Fibroblast of gingiva (primary cell): Measurements from ENCODE around the gene WRAP53.

Experiments
- DNase-seq: peaks from one replicate; pipeline ENCODE4 v3.0.0-alpha.2; 2011; ENCODE audit warnings: low read depth

WRAP53 gene

DNA sequence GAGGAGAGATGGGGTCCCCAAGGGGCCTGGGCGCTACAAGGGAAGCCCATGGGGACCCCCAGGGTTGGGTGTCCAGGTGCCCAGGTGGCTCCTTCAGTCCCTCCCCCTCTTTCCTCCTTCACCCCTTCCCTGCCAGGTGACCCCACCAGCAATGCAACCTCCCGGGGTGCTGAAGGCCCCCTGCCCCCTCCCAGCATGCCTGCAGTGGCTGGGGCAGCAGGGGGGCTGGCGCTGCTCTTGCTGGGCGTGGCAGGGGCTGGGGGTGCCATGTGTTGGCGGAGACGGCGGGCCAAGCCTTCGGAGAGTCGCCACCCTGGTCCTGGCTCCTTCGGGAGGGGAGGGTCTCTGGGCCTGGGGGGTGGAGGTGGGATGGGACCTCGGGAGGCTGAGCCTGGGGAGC lies 20.8 kb downstream of the WRAP53 start:
- no peak for DNase-seq

DNA sequence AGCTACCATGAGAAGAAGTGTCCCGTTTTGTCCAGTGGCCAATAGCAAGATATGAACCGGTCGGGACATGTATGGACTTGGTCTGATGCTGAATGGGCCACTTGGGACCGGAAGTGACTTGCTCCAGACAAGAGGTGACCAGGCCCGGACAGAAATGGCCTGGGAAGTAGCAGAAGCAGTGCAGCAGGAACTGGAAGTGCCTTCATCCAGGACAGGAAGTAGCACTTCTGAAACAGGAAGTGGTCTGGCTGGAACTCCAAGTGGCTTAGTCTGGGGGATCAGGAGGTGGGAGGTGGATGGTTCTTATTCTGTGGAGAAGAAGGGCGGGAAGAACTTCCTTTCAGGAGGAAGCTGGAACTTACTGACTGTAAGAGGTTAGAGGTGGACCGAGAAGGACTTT lies 22.0 kb downstream of the WRAP53 start:
- no peak for DNase-seq

DNA sequence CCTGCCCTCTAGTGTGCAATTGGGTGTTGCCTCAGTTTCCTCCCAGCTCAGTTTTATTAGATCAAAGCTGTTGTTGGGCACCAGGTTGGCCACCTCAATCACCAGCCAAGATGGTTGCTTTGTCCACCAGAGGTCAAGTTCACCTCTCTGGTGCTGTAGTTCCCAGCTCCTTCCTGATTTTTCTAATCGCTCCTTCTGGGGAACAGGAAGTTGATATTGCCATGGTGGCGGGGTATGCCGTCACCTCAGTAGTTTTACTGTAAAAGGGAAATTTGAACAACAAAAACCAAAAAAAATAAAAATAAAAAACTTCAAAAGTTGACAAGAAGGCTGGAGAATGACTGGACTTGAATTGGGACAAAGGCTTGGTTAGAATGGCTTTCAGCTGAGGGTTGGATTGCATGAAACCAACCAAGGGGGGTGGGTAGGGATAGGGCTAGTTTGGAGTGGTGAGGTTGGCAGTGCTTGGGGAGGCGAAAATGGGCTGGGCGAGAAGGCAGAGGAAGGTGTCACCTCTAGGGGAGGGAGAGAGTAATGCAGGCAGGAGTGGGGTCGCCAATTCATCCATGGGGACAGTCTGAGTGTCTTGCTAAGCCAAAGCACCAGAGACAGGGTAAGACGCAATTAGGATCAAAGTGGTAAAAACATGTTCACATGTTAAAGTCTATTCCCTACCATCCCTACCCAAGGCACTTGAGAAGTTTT lies 22.9 kb downstream of the WRAP53 start:
- no peak for DNase-seq

DNA sequence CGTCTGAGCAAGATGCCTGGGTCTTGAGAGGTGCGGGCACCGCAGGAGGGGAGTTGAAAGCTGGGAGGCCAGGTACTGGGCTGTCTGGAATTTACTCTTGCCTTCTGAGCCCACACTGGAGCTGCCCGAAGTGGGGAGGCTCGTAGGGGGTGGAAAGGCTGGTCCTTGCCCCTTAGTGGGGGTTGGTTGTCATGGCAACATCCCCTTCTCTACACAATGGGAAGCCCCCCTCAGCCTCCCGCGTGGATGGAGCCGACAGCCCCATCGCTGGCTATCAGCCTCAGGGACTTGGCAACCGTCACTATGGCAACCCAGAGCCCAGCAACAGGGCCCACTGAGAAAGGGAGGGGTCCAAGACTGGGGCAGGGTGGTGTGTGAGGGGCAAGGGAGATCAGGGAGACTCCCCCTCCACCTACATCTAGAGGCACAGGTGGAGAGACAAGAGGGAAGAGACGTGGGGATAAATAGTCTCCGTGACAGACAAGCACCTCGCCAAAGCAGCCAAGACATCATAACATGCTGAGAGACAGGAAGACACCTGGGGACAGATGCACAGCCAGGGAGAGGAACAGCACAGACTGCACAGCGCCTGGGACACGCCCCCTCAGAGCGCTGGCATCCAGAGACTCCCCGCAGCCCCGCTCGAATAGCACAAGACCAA lies 24.0 kb downstream of the WRAP53 start:
- DNase-seq = no peak

DNA sequence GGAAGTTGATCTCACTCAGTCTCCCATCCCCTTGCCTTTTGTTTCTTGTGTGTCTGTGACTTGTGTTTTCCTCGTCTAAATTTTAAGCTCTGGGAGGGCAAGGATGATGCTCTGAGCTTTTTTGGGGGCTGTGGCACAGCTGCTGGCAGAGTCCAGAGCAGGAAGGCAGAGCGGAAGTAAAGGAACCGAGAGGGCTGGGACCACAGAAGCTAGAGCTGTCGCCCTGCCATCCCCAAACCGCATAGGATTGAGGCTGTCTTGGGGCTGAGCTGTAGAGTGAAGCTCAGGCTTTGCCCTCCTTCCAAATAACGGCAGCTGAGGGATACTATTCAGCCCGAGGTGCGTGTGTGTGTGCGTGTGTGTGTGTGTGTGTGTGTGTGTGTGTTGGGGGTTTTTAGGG lies 25.5 kb downstream of the WRAP53 start:
- no peak for DNase-seq

DNA sequence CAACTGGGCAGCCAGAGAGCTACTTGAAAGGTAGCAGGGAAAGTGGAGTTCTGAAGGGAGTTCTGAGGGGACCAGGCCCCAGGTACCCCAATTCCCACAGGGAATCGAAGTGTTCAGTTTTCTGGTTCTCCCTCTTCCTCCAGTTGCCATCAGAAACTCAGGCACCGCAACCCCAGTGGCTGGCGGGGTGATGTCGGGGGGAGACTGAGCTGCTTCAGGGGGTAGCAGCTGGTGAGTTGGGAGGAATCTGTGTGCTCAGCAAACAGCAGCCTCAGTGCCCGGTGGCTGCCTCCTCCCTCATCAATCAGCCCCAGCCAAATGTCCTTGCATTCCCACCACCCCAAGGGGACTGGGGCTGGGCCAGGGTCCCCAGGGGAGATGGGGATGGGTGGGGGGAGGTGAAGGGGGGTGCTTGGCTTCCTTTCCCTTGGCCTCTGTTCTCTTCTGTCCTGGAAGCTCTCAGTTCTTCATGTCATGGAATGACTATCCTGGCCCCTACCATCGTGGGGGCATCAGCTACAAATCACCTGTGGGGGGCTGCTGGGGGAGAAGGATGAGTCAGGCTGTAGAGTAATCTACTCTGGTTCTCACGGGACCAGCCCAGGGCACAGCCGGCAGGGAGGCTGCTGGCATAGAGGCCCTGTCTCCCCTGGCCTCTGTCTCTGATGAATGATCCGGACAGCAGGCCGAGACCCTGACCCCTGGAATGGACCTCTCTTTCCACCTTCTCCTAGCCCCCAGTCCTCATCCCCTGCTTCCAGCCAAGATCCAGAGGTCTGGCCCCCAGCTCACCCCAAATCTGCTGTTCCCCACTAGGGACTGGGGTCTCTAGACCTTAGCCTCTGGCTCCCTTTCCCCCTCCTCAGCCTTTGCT lies 26.7 kb downstream of the WRAP53 start:
- no peak for DNase-seq

DNA sequence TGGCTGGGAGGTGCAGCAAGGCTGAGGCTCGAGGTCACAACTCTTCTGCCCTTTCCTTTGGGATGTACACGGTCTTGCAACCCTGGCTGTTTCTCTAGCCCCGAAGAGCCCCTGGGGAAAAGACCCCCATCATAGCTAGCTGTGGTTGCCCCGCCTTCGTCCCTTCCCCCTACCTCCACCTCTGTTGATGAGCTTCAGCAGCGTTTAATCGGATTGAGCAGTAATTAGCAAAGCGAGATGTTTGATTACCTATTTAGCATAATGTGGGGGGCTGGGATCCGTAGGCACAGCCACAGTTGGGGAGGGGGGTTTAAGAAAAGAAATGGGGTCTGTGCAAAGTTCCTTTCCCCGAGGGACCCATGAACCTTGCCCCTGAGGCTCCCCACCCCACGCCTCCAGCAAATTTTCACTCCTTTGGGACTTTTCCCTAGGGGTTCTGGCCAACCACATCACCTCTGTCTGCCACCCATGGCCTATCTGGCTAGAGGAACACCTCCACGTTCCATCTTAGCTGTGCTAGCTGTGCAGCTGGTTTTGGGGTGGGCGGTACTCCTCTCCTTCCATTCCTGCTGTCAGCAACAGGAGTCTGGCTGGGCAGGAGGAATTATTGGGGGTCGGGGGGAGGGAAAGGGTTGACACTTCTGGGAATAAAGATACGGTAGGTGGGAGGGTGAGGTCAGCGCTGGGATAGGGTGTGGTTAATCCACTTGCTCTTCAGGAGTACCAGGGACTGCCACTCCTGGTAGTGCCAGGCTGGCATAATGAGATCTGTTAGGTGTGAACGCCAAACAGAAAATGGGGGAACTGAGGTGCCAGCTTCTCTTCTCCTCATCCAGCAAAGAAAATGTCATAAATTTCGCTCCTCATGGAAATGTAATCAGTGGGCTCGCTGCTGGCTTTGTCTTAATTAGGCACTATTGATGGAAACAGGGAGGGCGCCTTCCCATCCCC lies 27.9 kb downstream of the WRAP53 start:
- no peak for DNase-seq

DNA sequence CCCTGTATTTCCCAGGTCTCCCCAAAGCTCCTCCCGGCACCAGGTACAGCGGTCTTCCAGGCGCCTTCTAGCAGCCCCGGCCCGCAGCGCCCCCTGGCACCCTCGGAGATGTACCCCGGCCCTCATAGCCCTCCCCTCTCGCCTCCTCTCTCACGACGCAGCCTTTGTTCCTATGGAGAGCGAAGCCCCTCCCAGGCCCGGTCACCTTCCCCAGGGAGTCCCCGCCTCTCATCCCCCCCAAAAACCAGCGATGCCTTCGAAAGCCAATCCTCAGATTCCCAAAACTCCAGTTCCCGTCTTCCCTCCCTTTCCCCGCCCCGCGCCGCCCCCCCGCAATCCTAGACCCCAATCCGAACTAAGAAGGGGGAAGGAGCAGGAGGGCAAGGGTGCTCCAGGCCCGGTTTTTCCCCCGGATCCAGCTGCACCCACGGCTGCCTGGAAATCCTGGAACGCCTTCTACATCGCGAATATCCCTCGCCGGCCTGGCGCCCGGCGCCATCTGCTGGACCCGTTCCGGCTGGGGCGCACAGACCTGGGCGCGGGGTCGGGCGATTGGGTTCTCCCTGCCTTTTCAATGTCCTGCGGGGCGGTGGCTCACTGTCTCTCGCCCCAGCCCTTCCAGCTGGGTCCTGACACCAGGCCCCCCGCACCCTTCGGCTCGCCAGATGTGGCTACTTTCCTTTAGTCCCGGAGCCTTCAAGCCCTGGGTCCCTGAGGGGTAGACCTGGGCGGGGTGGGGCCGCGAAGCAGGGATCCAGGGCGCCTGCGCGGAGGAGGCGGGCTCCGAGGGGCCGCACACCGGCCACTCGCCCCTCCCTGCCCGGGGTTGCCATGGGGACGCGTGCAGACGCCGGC lies 28.9 kb downstream of the WRAP53 start, which contains the start of gene DNAH2:
Gene DNAH2 (plus strand): TSS at position 844 of the 855 bp plus-strand sequence. CDS start 1,991 bp downstream, outside the sequence.
- peak; percentile 93 for DNase-seq

DNA sequence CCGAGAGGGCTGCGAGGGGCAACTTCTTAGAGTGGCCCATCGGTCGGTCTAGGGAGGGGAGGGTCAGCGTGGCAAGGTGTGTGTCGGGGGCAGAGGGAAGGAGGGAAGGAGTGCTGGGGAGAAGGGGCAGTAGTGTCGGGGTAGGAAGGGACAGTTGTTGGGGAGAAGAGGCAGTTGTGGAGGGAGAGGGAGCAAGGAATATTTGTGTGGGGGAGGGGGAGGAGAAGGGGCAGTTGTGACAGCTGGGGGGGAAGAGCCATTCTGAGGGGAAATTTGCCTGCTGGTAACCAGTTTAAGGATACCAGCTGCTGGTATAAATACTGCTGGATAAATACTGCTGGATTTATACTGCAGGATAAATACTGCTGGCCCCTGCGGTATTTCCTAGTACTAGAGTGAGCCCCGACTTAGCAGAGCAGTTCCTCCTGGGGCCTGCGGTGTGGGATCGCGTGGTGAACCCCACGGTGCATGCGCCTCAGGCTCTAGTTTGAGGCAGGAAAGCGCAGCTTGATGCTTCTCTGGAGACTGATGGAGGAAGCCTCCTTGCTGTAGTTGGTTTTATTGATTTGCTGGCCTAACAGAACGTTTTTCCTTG lies 29.6 kb downstream of the WRAP53 start:
- DNase-seq = no peak

DNA sequence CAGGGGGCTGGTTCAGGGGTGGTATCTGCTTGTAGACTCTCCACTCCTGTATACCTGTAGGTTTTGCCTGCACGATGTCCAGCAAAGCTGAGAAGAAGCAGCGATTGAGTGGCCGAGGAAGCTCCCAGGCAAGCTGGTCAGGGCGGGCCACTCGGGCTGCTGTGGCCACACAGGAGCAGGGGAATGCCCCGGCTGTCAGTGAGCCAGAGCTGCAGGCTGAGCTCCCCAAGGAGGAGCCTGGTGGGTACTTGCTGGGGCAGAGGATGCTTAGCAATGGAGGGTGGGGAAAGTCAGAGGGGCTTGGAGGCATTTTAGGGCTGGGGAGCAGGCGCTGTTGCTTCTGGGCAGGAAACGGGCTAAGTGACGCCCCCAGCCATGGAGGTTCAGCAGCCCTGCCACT lies 31.4 kb downstream of the WRAP53 start:
- no peak for DNase-seq

DNA sequence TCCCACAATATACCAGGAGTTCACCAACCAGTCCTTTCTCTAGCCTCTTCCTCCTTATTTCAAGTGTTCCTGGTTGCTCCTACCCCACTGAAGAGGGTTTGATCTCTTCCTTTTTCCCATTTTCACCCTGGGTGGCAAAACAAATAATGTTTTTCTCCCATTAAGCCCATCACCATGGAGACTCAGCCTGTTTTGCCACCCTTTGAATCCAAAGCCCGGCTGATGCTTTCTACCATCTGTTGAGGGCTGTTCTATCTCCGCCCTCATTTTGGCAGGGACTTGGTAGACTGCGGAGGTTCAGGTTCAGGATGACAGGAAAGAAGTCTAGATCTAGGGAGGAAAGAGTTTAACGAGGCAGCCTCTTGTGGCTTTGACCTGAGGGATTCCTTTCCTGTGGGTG lies 31.8 kb downstream of the WRAP53 start:
- DNase-seq = no peak

DNA sequence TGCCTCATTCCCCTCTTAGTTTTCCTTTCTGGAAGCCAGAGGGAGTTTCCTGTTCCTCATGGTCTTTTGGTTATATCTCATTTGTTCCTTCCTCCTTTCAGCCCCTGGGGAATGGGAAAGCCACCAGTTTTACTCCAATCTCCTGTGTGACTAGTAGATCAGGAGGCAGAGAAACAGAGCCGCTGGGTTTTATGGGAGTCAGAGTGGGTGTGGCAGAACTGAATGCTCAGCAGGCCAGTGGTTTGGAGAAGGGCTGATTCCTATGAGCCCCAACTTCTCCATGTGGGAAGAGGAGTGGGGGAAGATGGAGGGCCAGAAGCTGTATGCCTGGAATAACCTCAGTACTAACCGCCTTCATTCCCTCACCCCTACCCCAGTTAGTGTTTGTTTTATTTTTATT lies 33.3 kb downstream of the WRAP53 start:
- DNase-seq = no peak

DNA sequence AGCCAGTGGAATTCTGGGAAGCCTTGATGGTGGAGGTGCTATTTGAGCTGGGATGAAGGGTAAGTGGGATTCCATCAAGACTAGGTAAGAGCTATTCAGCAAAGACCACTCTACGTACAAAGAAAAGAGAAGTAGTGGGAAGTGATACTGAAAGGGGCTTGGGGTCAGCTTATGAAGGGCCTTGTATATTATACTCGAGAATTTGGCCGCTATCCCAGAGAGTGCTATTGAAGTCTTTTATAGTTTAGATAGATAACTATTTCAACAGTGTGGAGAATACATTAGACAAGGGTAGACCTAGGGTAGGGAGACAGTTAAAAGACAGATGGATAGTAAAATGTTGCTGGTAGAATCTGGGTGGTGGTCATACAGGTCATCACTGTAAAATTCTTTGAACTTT lies 39.6 kb downstream of the WRAP53 start:
- no peak for DNase-seq

DNA sequence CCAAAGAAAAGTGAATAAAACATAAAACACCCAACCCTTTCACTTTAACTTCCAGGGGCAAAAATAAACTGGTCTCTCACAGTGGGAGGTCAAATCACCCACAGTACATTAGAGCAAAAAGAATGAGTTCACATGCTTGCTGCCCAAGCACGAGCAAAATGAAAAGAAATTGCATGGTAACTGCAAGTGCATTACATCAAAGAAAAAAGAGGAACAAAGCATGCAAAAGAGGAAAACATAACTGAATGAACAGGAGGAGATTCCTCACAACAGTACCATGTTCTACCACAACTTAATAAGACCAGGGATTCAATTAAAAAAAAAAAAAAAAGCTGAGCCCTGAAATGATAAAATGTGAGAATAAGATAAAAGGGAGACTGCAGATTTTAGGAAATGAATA lies 41.5 kb downstream of the WRAP53 start:
- no peak for DNase-seq

DNA sequence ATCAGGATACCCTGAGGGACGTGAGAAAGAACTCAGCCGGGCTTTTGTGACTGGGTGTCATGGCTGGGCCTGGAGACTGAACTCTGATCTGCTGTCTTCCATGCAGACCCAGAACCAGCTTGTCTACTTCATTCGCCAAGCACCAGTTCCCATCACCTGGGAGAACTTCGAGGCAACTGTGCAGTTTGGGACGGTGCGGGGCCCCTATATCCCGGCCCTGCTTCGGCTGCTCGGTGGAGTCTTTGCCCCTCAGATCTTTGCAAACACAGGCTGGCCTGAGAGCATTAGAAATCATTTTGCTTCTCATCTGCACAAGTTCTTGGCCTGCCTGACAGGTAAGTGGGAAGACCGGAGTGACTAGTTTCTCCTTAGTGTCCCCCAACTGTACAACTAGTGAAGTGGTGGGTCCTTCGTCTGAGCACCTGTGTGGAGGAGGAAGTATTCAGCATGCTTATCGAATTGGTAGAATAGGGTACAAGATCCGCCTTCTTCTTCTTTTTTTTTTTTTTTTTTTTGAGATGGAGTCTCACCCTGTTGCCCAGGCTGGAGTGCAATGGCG lies 44.8 kb downstream of the WRAP53 start:
- DNase-seq = no peak

DNA sequence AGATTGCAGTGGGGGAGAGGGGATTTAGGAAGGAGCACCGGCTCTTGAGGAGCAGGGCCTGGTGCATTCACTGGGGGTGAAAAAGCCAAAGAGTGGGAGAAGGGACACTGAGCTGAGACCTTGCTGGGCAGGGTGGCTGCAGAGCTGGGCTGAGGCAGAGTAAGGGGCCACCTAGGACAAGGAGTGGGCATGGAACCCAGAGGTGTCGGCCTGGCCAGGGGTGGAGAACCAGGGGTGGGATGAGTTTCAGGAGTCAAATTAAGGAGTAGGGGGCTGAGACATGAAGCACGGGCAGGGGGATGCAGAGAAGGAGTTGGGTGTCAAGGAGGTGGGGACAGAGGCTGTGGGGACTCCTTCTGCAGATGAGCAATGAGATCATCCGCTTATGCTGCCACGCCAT lies 49.3 kb downstream of the WRAP53 start:
- DNase-seq = no peak

DNA sequence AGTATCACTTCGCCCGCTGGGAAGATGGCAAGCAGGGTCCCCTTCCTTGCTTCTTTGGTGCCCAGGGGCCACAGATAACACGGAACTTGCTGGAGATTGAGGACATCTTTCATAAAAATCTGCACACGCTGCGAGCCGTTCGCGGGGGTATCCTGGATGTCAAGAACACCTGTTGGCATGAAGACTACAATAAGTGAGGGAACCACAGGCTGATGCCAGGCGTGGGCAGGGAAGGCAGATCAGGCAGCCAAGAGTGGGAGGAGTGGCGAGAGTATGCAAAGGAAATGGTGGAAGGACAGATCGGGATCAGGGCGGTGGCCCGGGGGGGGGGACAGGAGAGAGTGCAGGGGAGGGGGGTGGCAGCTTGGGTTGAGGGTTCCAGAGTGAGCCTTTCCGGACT lies 51.5 kb downstream of the WRAP53 start:
- DNase-seq = no peak

DNA sequence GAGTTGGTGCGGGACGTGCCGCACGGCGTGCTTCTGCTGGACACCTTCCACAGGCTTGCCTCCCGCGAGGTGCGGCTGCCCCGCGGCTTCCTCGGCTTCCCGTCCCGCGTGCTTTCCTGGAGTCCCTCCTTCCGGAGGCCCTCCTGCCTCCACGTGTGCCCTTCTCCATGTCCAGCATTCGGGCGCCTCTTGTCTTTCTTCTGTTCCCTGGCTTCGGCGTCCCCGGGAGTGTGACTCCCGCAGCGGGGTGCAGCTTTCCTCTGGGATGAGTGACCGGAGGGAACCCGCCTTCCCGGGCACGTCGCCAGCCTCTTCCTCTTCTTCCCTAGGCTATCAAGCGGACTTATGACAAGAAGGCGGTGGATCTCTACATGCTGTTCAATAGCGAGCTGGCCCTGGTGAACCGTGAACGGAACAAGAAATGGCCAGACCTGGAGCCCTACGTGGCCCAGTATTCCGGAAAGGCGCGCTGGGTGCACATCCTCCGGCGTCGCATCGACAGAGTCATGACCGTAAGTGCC lies 52.3 kb downstream of the WRAP53 start:
- no peak for DNase-seq

DNA sequence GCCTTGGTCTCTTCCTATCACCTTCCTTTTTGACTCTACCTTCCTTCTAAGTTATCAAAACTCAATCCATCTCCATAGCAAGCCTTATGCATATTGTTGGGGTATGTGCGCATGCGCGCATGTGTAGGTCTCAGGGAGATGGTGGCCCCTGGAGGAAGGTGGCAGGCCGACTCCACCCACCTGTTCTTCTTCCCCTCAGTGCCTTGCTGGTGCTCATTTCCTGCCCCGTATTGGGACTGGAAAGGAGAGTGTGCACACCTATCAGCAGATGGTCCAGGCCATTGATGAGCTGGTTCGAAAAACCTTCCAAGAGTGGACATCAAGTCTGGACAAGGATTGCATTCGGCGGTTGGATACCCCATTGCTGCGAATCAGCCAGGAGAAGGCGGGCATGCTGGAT lies 54.5 kb downstream of the WRAP53 start:
- no peak for DNase-seq

DNA sequence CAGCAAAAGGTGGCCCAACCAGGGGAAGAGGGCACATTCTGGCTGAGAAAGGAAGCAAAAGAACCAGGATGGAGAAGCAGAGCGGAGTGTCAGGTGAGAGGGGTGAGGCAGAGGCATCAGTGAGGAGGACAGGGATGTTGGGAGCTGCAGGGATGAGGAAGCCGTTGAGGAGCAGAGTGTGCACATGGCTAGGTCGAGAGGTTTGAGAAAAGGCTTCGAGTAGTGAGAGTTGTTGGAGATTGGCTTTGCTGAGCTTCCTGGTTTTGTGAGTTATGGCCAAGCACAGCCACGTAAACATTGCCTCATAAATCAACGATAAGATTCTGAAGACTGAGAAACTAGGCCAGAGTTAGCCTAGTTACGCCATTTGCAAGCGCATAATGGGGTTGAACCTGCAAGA lies 56.1 kb downstream of the WRAP53 start:
- no peak for DNase-seq
